CMK (cell line): ENCODE results near the gene SULT4A1.

Experiments used
- DNase-seq: peaks from one replicate; pipeline ENCODE4 v3.0.0-alpha.2; 2010; ENCODE audit warnings: low read depth

SULT4A1 gene

DNA sequence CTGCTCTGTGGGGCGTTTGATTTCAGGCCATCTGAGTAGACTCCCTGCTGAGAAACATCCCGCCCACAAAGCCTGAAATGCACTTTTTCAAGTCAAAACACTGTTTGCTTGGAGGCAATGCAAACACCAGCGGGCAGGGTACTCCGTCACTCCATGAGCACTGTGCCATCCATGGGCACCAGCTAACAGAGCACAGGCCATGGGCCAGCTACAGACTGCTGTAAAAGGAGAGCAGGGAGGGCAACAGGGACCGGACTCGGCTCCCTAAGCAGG is 33.7 kb downstream of the SULT4A1 start:
- DNase-seq, result no peak

DNA sequence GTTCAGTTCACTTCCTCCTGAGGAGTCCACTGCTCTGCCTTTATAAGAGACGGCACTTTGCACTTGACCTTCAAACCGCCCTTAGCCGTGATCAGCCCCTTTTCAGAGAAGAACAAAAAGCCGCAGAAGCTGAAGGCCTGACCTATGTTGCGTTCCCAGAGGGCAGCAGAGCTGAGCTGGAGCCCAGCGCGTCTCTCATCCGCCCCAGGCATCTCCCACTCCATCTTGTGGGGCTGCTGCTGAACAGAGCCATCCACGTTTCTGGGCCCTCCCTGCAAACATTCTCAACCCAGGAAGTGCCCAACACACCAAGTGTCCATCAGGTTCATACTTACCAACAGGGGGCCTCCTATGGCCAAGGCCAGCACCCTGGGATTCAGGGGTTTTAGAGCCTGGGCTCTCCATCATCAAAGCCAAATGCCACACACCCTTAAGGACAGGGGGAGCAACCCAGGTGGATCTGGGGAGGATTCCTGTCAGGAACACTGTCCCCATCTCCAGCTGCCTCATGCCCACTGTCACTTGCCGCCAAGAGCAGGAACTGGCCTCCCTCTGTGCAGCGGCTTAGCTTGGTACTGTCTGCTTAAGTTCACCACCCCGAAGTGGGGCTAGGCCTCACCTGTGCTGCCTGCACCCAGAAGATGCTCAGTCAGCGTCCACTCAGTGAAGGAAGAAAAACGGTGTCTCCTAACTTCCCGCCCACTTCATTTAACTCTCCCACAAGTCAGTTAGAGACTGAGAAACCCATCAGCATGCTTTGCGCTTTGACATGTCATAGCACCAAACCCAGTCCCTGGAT is 34.2 kb downstream of the SULT4A1 start:
- no peak for DNase-seq

DNA sequence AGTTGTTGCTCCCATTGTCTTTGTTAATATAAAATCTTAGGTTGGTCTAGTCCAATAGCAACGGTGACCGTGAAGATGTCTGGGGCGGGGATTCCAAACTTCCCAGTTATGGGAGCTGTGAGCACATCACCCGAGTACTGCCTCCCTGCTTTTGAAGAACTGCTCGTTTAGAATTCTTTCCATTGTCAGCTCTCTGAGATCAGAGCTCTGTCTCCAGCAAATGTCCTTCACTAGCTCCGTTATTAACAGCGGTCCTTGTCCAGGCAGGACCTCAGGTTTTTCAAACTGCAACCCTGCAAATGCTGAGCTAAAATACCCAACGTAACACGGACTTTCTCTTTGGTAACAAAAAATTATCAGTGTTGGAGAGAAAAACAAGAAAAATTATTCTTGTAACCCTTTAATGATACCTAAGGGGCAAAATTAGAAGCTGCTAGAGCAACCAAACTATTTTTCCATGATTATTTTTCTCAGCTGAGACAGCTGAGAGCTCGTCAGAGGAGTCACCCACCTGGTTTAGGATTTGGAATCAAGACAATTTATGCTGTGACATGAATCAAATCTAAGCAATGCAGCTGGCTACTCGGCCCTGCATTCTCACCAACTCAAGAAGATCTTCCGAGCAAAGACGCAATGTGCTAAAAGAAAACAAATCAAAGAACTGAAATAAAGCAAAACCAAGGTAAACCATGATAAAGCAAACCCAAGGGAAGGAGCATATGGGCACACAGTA is 35.1 kb downstream of the SULT4A1 start:
- no peak for DNase-seq

DNA sequence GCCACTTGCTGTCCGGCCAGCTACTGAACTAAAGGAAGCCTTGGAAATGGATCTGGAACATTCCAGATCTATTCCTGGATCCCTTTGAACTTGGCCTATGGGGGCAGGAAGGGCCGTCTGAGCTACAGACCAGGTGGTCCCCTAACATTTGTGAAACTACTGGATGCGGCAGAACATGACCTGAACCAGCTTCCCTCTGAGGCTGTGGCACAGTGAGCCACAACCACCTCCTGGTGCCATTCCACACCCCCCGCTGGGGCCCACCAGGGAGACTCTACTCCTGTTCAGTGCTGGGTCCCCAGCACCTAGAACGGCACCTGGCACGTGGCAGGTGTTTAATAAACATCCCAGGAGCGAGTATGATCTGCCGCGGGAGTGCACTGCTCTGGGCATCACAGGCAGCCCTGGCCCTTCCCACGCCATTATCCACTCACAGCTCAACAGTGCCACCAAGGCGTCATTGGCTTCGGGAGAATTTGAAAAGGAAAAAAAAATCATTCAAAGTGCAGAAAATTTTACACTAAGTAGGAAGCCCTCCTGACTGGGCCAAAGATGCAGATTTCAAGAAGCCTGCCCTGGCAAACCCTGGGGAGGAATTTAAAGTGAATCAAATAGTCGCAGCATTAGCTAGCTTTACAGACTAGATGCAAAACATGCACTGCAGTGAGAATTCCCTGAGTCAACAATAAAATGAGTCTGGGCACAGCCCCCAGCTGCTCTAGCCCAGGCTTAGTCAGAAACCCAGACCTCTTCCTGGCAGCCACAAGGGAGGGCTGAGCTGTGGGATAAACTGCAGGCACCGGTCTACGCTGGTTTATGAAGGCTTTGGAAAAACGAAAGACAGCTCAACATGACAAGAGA is 35.9 kb downstream of the SULT4A1 start:
- no peak for DNase-seq

DNA sequence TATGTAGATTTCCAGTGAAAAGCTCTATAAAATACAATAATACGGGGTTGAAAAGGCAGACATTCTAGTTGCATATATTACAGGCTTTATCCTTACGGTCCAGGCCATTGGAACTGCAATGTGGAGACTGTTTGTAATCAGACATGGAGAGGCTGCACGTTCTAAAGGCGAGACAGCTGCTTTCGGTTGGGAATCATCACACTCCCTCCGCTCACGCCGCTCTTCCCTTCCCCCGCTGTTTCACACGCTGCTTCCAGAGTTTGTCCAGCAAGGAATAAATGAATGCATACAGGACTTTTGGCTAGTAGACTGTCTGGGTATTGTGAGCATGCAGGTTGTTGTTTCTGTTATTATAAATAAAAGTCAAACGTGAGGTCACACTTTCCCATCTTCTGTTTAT is 36.7 kb downstream of the SULT4A1 start:
- DNase-seq, result no peak

DNA sequence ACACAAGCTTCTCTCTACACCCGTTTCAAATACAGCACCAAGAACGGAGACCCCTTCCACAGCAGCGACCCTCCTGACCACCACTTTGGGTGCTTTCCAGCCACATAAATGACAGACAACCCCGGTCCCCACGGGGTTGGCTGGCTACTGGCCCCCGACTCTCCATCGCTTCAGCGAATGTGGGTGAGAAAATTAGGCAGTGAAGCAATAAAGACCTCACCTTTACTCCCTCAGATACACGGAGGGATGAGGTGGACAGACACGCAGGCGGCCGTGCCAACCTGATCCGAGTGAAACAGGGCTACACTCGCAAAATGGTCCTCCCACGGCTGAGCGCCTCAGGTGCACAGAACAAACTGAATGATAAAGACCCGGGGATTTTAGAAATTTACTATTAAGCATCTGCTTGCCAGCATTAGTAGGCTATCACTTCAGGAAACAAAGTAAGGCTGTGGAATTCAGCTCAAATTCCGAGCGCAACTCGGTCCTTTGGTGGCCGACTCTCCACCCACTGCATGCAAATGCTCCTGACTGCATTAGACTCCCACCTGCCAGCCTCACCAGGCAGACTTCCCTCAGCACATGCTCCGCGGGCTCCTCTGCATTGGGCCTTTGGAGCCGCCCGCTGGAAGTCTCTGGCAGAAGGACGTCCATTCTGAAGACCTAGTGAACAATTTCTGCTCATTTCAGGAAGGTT is 37.4 kb downstream of the SULT4A1 start:
- DNase-seq, result no peak

DNA sequence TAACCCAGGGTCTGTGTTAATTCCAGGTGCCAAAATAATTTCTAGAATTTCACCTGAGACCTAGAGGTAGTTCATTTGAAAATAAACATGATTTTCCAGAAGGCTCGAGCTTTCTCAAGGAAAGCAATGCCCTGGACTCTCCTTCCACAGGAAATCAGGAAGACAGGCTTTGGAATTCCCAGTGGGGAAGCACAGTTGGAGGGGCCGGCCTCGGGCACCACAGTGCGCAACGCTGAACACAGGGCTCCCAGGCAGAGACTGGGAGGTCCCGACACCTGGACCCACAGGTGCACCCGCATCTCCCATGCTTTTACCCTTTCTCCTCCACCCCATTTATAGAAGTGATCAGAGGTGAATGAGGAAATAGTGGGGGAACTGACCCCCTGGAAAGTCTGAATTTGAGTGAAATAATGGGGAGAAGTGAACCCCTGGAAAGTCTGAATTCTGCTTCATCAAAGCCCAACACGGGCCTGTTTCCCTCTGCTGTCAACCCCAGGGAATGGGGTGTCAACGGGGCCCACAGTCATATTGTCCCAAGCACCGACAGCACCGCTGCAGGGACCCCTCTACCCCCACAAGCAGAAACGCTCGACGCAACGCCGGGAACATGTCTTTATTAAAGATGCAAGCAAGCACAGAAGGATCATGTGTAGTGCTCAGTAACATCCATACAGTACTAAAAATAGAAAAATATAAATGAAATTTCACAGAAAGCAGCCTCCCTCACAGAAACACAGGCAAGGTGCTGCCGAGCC is 38.2 kb downstream of the SULT4A1 start:
- no peak for DNase-seq

DNA sequence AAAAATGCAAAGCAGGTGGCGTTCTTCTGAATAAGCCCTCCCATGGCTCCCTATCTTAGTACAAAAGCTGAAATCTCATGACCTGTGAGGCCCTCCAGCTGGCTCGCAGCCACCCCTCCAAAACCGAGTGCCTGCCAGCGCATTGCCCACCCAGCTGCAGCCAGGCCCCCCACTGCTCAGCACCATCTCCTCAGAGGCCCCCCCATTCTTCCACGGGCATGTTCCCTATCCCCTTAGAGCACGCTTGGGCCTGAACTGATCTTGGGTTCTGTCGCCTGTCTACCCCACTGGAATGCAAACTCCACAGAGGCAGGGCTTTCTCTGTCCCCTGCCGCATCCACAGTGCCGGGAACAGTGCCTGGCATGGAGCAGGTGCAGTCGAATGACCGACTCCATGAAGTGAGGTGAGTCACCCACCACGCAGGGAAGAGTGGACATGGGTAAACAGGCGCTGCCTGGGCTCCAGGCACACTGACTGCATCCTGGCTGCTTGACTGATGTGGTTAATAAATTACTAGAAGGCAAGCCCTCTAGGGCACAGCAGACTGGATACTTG is 38.9 kb downstream of the SULT4A1 start:
- no peak for DNase-seq

DNA sequence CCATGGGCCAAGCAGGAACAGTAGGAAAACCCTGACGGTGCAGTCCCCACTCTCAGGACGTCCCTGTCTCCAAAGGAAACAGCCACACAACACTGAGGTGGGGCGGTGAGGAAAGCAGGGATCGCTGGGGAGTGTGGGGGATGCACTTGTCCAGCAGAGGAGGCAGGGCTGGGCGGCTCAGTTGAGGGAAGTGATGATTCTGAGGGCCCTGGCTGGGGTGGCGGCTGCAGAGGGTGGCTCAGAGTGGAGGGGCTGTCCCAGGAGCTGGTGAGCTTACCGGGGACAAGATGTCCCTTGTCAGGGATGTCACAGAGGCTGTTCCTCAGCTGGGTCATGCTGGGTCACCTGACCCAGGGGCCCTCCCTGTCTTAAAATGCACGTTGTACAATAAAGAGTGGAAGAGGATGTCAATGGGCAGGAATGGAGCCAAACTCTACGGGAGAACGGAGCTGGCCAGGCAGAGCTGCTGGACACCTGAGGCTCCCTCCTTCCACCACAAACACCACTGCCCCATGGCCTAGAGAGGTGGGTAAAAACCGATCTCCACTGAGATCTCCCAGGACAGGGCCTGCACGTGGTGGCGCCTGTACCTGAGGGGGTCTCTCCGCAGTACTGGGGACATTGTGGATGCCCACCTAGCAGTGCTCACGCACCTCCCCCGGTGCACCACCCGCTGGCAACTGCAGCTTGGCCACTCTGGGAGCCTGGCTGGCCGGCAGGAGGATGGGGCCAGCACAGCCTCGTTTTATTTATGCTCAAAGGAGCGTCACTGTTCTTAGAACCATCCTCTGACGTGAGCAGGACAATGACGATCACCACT is 40.5 kb downstream of the SULT4A1 start:
- no peak for DNase-seq

DNA sequence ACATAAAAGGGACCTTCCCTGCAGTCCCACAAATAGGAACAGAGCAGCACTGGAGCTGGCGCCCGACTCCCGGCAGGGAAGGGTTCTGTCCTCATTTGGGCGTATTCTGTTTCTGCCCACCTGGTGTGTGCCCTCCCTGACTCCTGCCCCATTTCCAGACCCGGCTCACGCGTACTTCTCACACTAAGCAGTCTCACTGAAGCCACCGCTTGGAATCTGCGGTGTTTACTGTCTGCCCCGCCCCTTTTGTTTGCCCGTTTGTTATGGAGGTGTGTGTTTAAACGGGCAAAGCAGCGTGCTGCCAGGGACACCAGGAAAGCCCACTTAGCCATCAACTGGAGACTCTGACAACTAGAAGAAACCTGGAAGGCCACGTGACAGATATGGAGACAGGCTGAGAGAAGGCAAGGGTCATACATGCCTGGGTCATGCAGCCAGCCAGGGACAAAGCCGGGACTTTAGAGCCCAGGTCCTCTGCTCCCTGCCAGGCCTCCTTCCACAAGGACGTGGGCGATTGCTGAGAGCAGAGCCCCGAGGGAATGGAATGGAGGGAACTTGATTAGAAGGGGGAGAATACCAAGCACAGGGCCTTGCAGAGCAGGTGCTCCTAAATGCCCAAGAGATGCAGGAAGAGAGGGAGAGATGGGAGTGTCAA is 41.5 kb downstream of the SULT4A1 start:
- DNase-seq, result no peak

DNA sequence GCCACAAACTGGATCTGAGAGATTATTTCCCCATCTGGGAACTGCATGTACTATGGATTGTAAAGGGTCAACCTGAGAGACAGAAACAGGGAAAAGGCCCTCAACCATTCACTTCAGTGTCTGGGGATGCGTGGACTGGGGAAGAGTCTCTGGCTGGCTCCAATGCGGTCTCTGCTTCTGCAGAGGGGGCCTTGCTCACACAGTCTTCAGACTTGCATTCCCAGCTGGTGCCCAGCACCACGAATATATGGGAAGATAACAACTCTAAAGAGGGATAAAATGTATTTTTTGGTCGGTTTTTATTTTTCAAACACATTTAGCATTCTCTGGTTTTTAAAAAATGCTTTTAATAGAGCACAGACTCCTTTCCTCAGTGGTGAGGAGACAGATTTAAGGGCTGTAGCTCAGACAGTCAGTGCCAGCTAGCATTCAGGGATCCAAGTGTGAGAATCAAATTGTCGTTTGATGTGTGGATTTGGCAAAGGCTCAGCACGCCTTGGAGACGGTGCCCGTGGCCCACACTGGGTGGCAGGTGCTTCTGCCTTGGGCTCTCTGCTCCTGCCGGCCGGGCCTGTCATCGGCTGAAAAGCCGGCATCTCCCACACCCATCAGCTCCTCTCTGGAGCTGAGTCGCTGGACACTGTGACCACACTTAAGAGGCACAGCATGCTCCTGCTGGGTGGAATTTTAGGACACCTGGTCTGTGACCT is 42.2 kb downstream of the SULT4A1 start:
- no peak for DNase-seq

DNA sequence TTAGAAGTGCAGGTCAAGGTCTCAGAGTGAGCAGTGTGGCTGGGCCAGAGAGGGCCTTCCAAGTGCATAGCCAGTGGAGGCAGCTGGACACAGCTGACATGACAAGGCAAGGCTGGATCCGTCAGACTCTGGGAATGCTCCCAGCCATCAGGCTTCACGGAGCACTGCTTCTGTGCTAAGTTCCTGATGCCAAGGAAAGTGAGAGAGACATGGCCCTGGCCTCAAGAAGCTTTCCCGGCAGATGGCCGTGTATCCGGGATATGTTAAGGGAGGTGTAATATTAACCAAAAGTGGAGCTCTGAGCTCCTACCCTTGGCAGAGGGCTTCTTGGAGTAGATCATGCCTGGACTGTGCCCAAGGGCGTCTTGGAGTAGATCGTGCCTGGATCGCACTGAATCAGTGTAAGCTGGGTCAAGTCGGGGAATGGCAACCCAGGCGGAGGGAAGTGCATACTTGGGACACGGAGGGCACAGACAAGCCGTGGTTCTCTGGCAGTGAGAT is 42.8 kb downstream of the SULT4A1 start:
- DNase-seq, result no peak

DNA sequence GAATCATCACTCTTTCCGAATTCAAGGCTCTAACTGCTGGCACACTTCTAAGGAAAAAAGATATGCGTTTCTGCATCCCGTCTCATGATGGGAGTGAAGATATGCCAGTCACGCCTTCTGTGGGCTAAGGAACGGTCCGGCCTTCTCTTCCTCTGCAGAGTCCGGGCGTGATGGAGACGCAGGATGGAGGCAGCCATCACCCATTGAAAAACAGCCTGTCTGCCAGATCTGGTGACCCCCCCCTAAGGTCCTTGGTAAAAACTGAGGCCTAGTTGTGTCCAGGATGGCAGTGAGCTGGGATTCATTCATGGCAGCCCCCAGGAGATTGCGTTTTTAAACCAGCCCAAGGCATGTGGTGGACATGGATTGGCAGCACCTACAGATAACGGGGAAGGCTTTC is 43.3 kb downstream of the SULT4A1 start:
- DNase-seq, result no peak

DNA sequence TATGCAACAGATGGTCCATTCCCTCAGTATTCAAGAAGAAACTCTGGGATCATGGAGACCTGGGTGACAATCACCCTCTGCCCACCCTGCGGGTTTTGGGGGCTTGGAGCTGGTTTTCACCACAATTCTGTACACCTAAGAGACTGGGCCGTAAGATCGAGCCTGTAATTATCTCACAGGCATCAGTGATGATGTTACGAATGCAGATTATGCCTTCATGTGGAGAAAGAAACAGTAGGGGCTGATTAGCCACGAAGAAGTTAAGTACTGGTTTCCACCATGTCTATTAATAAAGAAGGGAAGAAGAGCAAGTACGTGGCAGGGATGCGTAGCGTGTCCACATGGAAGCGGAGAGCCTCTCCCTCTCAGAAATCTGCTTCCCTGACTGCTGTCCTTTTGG is 44.9 kb downstream of the SULT4A1 start:
- DNase-seq, result no peak

DNA sequence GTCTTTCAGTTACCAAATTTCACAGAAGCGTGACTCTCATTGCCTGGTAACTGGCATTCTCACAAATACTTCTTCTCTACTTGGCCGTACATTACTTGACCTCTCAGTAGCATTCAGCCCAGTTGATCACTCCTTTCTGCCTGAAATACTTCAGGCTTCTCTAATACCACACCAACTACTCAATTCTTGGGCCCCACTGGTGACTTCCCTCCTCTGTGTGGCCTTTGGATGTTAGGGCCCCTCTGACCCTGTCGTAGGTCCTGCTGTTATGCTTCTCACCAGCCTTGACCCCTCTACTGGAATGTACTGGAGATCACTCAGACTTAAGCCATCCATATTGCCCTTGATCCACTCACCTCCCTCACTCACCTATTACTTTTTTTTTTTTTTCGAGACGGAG is 48.0 kb downstream of the SULT4A1 start:
- DNase-seq, result no peak

DNA sequence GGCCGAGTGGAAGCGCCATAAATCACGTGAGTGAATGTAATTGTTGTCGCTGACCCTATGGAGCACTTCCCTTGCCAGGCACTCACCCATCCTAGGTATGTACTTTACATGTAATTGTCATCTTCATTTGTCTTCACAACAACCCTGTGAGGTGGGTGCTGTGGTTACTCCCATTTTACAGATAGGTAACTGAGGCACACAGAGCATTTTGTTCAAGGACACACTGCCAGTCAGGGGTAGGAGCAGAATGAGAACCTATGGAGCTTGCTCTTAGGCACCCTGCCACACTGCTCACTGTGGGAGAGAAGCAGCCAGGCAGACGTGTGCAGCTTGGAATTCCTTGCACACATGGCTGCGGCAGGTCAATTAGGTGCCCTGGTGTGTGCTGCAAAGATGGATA is 49.4 kb downstream of the SULT4A1 start:
- DNase-seq, result no peak

DNA sequence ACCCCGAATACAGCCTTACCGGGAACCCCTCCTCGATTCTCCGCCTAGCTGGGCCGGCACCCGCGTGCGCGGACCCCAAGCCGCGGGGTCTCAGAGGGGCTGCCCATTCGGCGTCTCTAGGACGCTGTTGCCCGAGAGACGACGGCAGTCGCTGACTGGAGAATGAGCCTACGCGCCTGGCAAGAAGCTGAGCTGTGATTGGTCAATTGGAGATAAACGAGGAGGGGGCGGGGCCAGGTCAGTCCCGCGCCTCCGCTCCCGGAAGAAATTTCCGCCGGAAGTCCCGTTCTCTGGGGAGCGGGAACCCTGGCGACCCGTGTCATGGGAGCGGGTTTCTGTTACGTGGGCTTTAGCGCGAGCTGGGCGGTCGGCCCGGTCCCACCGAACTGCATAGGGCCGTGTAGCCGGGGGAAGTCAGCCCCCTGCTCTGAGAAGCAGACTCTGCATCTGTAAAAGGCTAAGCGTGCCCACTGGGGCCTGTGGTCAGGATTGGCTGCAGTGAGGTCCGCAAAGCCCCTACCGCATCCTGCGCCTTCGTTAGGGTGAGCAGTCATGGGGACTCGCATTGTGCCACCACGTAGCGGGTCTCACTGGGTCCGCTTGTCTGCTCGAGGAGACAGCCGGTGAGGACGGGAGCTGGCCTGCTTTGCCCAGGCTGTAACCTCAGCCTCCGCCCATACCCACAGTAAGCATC is 50.0 kb downstream of the SULT4A1 start, which contains the start of gene EFCAB6:
EFCAB6 (minus strand) TSS at position 157 of the 694 bp plus-strand sequence. CDS start 29,987 bp downstream, outside the sequence.
- peak; percentile 80 for DNase-seq

DNA sequence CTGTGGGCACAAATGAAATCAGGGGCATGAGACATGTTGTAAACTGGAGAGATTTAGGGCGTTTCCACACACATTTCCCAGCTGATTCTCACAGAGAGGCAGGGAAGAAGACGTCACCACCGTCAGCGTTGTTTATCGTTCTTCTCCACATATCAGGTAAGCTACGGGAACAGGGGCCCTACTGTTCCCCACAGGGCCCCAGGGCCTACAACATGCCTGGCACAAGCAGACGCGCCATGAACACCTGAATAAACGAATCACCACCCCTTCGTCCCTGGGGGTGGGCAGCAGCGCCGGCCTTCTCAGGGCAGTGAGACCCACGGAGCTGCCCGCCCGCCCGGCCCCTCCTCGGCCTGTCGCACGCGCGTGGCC is 50.5 kb downstream of the SULT4A1 start:
- DNase-seq, result no peak
